GM12878 (cell line): ENCODE measurements around the gene CEACAM4. TPM values are rescaled to one million over a fixed set of nuclear protein-coding genes. Genes with fewer than 3 reads are reported as not detected.

ENCODE experiments used
- ATAC-seq: fragments of 200-7000 bp; cut with Tn5 transposase; 3 replicates; pipeline ENCODE4 v1.9.1; 2020; ENCODE audit warnings: mild to moderate bottlenecking, moderate library complexity
- BruUV-seq: library from RNA; stranded (reverse); fragments of 400-500 nt; replicated peaks from 2 replicates; lab custom pipeline; 2021; lab: Mats Ljungman, UMichigan
- CTCF ChIA-PET: fragments of 300-600 bp; sonication (Branson Sonifier 250); formaldehyde crosslinking; extraction: SDS; loops from one replicate; lab custom pipeline; 2021; ENCODE audit warnings: inconsistent platforms; lab: Yijun Ruan, JAX
- POLR2A ChIA-PET: fragments of 350-600 bp; formaldehyde crosslinking; extraction: SDS; loops from one replicate; lab custom pipeline; 2021; ENCODE audit warnings: inconsistent platforms; lab: Charles Lee
- RAD21 ChIA-PET: fragments of 300-600 bp; sonication (Branson Sonifier 250); formaldehyde crosslinking; loops from one replicate; lab custom pipeline; 2023; ENCODE audit warnings: antibody characterized with exemption; ENCODE audit not compliant: unreplicated experiment; lab: Charles Lee
- SMC1A ChIA-PET: fragments of 300-600 bp; sonication (Branson Sonifier 250); formaldehyde crosslinking; loops from one replicate; lab custom pipeline; 2023; ENCODE audit not compliant: unreplicated experiment, uncharacterized antibody; lab: Charles Lee
- DNase-seq: peaks from one replicate; pipeline ENCODE4 v3.0.0-alpha.2; 2011; ENCODE audit warnings: low read depth, low spot score
- FAIRE-seq: peaks from 3 replicates; lab custom pipeline; 2011; peaks lifted over from hg19 to GRCh38; lab: Jason Lieb, UNC
- H2AFZ ChIP-seq: 2 replicates; pipeline ENCODE4 v1.6.0; 2011; ENCODE audit warnings: low read depth, low read length, control low read depth; ENCODE audit not compliant: control insufficient read depth
- H3K27ac ChIP-seq: 2 replicates; pipeline ENCODE4 v1.5.1; 2011; ENCODE audit warnings: control low read depth; ENCODE audit not compliant: control insufficient read depth, insufficient read depth
- H3K27me3 ChIP-seq, 2 experiments: replicated peaks in 1 of 2; 2 replicates each; pipeline versions ENCODE4 v1.6.0 to v1.6.1; 2011; ENCODE audit warnings: low read length in 1 of 2; ENCODE audit not compliant: control insufficient read depth in 2 of 2, insufficient read depth in 2 of 2
- H3K36me3 ChIP-seq, 2 experiments: 2 replicates each; pipeline ENCODE4 v1.5.1; 2011; ENCODE audit warnings: low read length in 1 of 2; ENCODE audit not compliant: control insufficient read depth in 2 of 2, insufficient read depth in 2 of 2
- H3K4me1 ChIP-seq: 2 replicates; pipeline ENCODE4 v1.6.1; 2011; ENCODE audit warnings: mild to moderate bottlenecking, low read length, moderate library complexity, mixed read lengths; ENCODE audit not compliant: control insufficient read depth, insufficient read depth
- H3K4me2 ChIP-seq: 2 replicates; pipeline ENCODE4 v1.6.0; 2011; ENCODE audit warnings: control low read depth; ENCODE audit not compliant: control insufficient read depth, insufficient read depth
- H3K4me3 ChIP-seq: fragments of 200-600 bp; sonication (generic); 2 replicates; pipeline ENCODE4 v1.5.1; 2016
- H3K79me2 ChIP-seq: 2 replicates; pipeline ENCODE4 v1.6.0; 2011; ENCODE audit warnings: low read length; ENCODE audit not compliant: control insufficient read depth, insufficient read depth
- H3K9ac ChIP-seq: 2 replicates; pipeline ENCODE4 v1.8.0; 2011; ENCODE audit warnings: low read length, control low read depth, mixed read lengths; ENCODE audit not compliant: control insufficient read depth, insufficient read depth
- H3K9me3 ChIP-seq: replicated peaks from 3 replicates; pipeline ENCODE4 v1.5.1; 2011; ENCODE audit warnings: mild to moderate bottlenecking, low read length; ENCODE audit not compliant: control insufficient read depth, insufficient read depth
- H4K20me1 ChIP-seq: 2 replicates; pipeline ENCODE4 v1.6.0; 2011; ENCODE audit not compliant: control insufficient read depth, insufficient read depth
- ATF3 ChIP-seq: IDR thresholded peaks from 2 replicates; pipeline ENCODE4 v1.6.1; 2011; ENCODE audit warnings: low read depth, mild to moderate bottlenecking, low read length, moderate library complexity, borderline replicate concordance; ENCODE audit errors: extremely low read depth
- ATF7 ChIP-seq: fragments of 450-650 bp; IDR thresholded peaks from 2 replicates; pipeline ENCODE4 v1.6.1; 2016; ENCODE audit warnings: low read depth, mild to moderate bottlenecking
- BCL11A ChIP-seq: IDR thresholded peaks from 2 replicates; pipeline ENCODE4 v1.6.1; 2011; ENCODE audit warnings: low read depth, low read length
- EED ChIP-seq: sonication (generic); IDR thresholded peaks from 2 replicates; pipeline ENCODE4 v1.6.1; 2016; ENCODE audit warnings: antibody characterized with exemption, low read depth
- EGR1 ChIP-seq, 2 experiments: IDR thresholded peaks; 1 replicate in 1 of 2; 2 replicates in 1 of 2; pipeline ENCODE4 v1.6.1; 2011 to 2012; ENCODE audit warnings: low read depth in 2 of 2, low read length in 2 of 2, borderline replicate concordance in 1 of 2, mild to moderate bottlenecking in 1 of 2, moderate library complexity in 1 of 2
- MYC ChIP-seq: IDR thresholded peaks from 2 replicates; pipeline ENCODE4 v1.6.1; 2011; ENCODE audit warnings: mild to moderate bottlenecking, low read length, moderate library complexity, inconsistent platforms; ENCODE audit not compliant: insufficient read depth, insufficient replicate concordance, insufficient read length, severe bottlenecking
- NR2C1 ChIP-seq: fragments of 450-650 bp; IDR thresholded peaks from 2 replicates; pipeline ENCODE4 v1.6.1; 2017; ENCODE audit warnings: antibody characterized with exemption, mild to moderate bottlenecking, moderate library complexity
- PML ChIP-seq: IDR thresholded peaks from 2 replicates; pipeline ENCODE4 v1.6.1; 2012; ENCODE audit warnings: low read length, inconsistent platforms
- POU2F2 ChIP-seq: IDR thresholded peaks from 3 replicates; pipeline ENCODE4 v1.6.1; 2011; ENCODE audit warnings: low read depth, mild to moderate bottlenecking, low read length, borderline replicate concordance
- STAT1 ChIP-seq: fragments of 450-650 bp; conservative IDR thresholded peaks from 2 replicates; pipeline ENCODE4 v1.6.1; 2014; ENCODE audit warnings: antibody characterized with exemption, mild to moderate bottlenecking
- WRNIP1 ChIP-seq: IDR thresholded peaks from 2 replicates; pipeline ENCODE4 v1.6.1; 2011; ENCODE audit warnings: low read depth, low read length, improper control_type of control experiment, borderline replicate concordance
- ZBTB11 ChIP-seq: fragments of 450-650 bp; formaldehyde crosslinking; IDR thresholded peaks from 2 replicates; pipeline ENCODE4 v1.5.0; 2022; ENCODE audit warnings: mild to moderate bottlenecking, missing genetic modification characterization
- whole genome bisulfite sequencing: methylation state at CpG from one replicate; pipeline ENCODE4 v1.1.6; 2016; ENCODE audit warnings: low lambda C conversion rate; ENCODE audit not compliant: insufficient replicate concordance, insufficient coverage; ENCODE audit errors: missing lambda C conversion rate; 5-methylcytosine and 5-hydroxymethylcytosine counted together
- in situ Hi-C: fragments of 300-500 bp; cut with MboI; formaldehyde crosslinking; loops from 9 replicates; pipeline ENCODE4 v1.14.3; 2018; ENCODE audit warnings: mixed read lengths
- intact Hi-C: fragments of 100-400 bp; cut with micrococcal nuclease; formaldehyde crosslinking; loops from one replicate; pipeline ENCODE4 v1.14.2; 2022; ENCODE audit not compliant: unreplicated experiment
- polyA plus RNA-seq, 11 experiments: library from polyadenylated mRNA; depleted of rRNA in 4 of 11; unstranded in 6 of 11; stranded (reverse) in 5 of 11; fragments of >200 nt; fragmentation: Nextera tagmentation in 4 of 11; fragmentation: Illumina TruSeq in 1 of 11; extraction: Ambion mirVana in 4 of 11; extraction: Trizol in 1 of 11; gene quantifications; 1 replicate in 1 of 11; 2 replicates in 10 of 11; pipeline versions ENCODE4 v1.2.1 to v1.2.3, GENCODE V29; 2011 to 2016; ENCODE audit warnings: inconsistent platforms in 2 of 11, missing spikeins in 2 of 11, low read depth in 1 of 11
- total RNA-seq, 4 experiments: library from RNA; depleted of rRNA in 3 of 4; stranded (reverse); fragments of >200 nt in 3 of 4; fragmentation: Illumina TruSeq in 1 of 4; extraction: Trizol in 1 of 4; gene quantifications; 2 replicates each; pipeline versions ENCODE4 v1.2.1 to v1.2.3, GENCODE V29; 2013 to 2021

CEACAM4 gene
- total and polyA plus RNA-seq, 10 of the 15 experiments (the other 5 are each of a cell fraction or from before 2014, with no cell fraction given): not detected

GRCh38 chr19:41591951-41592562, 34.8 kb downstream of the CEACAM4 start:
- FAIRE-seq (no peak), DNase-seq (no peak), ATAC-seq (no peak)
- H3K36me3 ChIP-seq: no peaks in the 10 kb centered on the region
- H4K20me1 ChIP-seq: no peaks in the 10 kb centered on the region; the same call in 1 of the 2 replicates
- H3K27me3 ChIP-seq: peaks cover 0 to 3% of the 10 kb centered on the region in 2 experiments; a peak in 1 of 4 replicates
- no peak overlapping the region for H3K9ac ChIP-seq
- no TSS peak for BruUV-seq
- POLR2A ChIA-PET: no interaction called here
- SMC1A ChIA-PET: interaction anchor here (0.6 kb wide), 1 partner anchor 152 kb away, joined by 3 read pairs; the partner anchor contains the start of gene DMAC2
- 19% methylated on average over 5 of the region's 5 CpGs for WGBS
- in situ Hi-C loops (no loop called here), intact Hi-C loops (no loop called here)
- H3K4me2 ChIP-seq: no peak overlapping the region
- no peak overlapping the region for H3K4me3 ChIP-seq
- no peaks in the 10 kb centered on the region for H3K79me2 ChIP-seq
- no peak overlapping the region for H2AFZ ChIP-seq
- no peaks in the 10 kb centered on the region for H3K9me3 ChIP-seq
- TF ChIP-seq POU2F2: no peak
- TF ChIP-seq MYC: no peak
- TF ChIP-seq PML: no peak
- TF ChIP-seq ATF7: no peak
- TF ChIP-seq ATF3: no peak
- no peak for TF ChIP-seq WRNIP1
- no peak for TF ChIP-seq EGR1 (IDR thresholded peaks at IDR 0.05; ENCODE audit: borderline replicate concordance in 1 of 2, low read depth in 2 of 2, low read length in 2 of 2)
- no peak for TF ChIP-seq NR2C1
- no peak for TF ChIP-seq ZBTB11 (CRISPR knock-in tag)
- no peak for TF ChIP-seq EED
- no peak for TF ChIP-seq STAT1
- TF ChIP-seq BCL11A: no peak
- no peaks in the 10 kb centered on the region for H3K4me1 ChIP-seq
- RAD21 ChIA-PET: interaction anchor here (1.2 kb wide), 1 partner anchor 16 kb away, joined by 3 read pairs; the partner anchor contains the start of gene CEACAM21
- CTCF ChIA-PET: interaction anchor here (1.9 to 2.9 kb wide), 2 partner anchors 22 to 136 kb away, joined by 5 to 19 read pairs; no protein-coding TSS in a partner anchor
- no peak overlapping the region for H3K27ac ChIP-seq
